Measurements from ENCODE around the gene RFX3.

- TF ChIP-seq POLR2AphosphoS5 (IDR thresholded peaks at IDR 0.05; ENCODE audit: insufficient read depth in 1 of 2, low read depth in 1 of 2) (no peak), POLR2A (IDR thresholded peaks at IDR 0.05) (no peak), CTCF (IDR thresholded peaks at IDR 0.05) (no peak)
Measured at GRCh38 chr9:3323714-3324113, 202.1 kb downstream of the RFX3 start.
